OCI-LY1 (cell line): ENCODE data around the gene FBXO47.

Source experiments
- H2AFZ ChIP-seq: fragments of 200-600 bp; sonication (generic), shearing (Covaris generic); 2 replicates; pipeline ENCODE4 v1.6.0; 2014; ENCODE audit warnings: antibody characterized with exemption, mild to moderate bottlenecking, low read length
- H3F3A ChIP-seq: fragments of 200-600 bp; sonication (generic), shearing (Covaris generic); 2 replicates; pipeline ENCODE4 v1.6.0; 2014; ENCODE audit warnings: mild to moderate bottlenecking, antibody characterized with exemption, low read length, moderate library complexity; ENCODE audit not compliant: insufficient read depth
- H3K27ac ChIP-seq: fragments of 200-600 bp; sonication (generic); 2 replicates; pipeline ENCODE4 v1.5.1; 2014; ENCODE audit warnings: low read length, mixed run types, mild to moderate bottlenecking, low read depth; ENCODE audit not compliant: poor library complexity, severe bottlenecking
- H3K27me3 ChIP-seq: fragments of 200-600 bp; sonication (generic); 2 replicates; pipeline ENCODE4 v1.6.0; 2014; ENCODE audit warnings: antibody characterized with exemption, mild to moderate bottlenecking, low read length, moderate library complexity; ENCODE audit not compliant: insufficient read depth
- H3K36me3 ChIP-seq: fragments of 200-600 bp; sonication (generic); 2 replicates; pipeline ENCODE4 v1.6.1; 2014; ENCODE audit warnings: mild to moderate bottlenecking, antibody characterized with exemption, low read length, moderate library complexity, mixed read lengths; ENCODE audit not compliant: insufficient read depth
- H3K4me1 ChIP-seq: fragments of 200-600 bp; sonication (generic); 2 replicates; pipeline ENCODE4 v1.5.1; 2014; ENCODE audit warnings: mild to moderate bottlenecking, low read length, moderate library complexity; ENCODE audit not compliant: insufficient read depth, severe bottlenecking
- H3K4me2 ChIP-seq: fragments of 200-600 bp; sonication (generic), shearing (Covaris generic); 2 replicates; pipeline ENCODE4 v1.6.1; 2014; ENCODE audit warnings: low read length
- H3K4me3 ChIP-seq: fragments of 200-600 bp; sonication (generic); 2 replicates; pipeline ENCODE4 v1.5.1; 2014; ENCODE audit warnings: low read length, low read depth, mild to moderate bottlenecking, mixed read lengths; ENCODE audit not compliant: poor library complexity, severe bottlenecking
- H3K79me2 ChIP-seq: fragments of 200-600 bp; shearing (Covaris generic); 2 replicates; pipeline ENCODE4 v1.6.1; 2016; ENCODE audit warnings: mixed run types, low read length, mixed read lengths; ENCODE audit not compliant: insufficient read depth
- H3K9ac ChIP-seq: fragments of 200-600 bp; sonication (generic), shearing (Covaris generic); 2 replicates; pipeline ENCODE4 v1.6.1; 2014; ENCODE audit warnings: mild to moderate bottlenecking, low read length, mixed read lengths
- H3K9me2 ChIP-seq: fragments of 200-600 bp; sonication (generic), shearing (Covaris generic); 2 replicates; pipeline ENCODE4 v1.6.1; 2014; ENCODE audit warnings: low read depth, mild to moderate bottlenecking, low read length, mixed read lengths
- H3K9me3 ChIP-seq: fragments of 200-600 bp; shearing (Covaris generic); 2 replicates; pipeline ENCODE4 v1.6.1; 2014; ENCODE audit warnings: low read length, mixed read lengths
- H4K20me1 ChIP-seq: fragments of 200-600 bp; sonication (generic), shearing (Covaris generic); 2 replicates; pipeline ENCODE4 v1.6.0; 2016; ENCODE audit warnings: mild to moderate bottlenecking, low read length; ENCODE audit not compliant: insufficient read depth
- CTCF ChIP-seq: fragments of 200-600 bp; sonication (generic), shearing (Covaris generic); IDR thresholded peaks from 2 replicates; pipeline ENCODE4 v1.5.1; 2017; ENCODE audit warnings: mild to moderate bottlenecking, antibody characterized with exemption, low read length, moderate library complexity, mixed read lengths
- EZH2 ChIP-seq: fragments of 200-600 bp; sonication (generic), shearing (Covaris generic); IDR thresholded peaks from 2 replicates; pipeline ENCODE4 v1.8.0; 2017; ENCODE audit warnings: borderline replicate concordance, mixed run types, mild to moderate bottlenecking, antibody characterized with exemption, low read length, moderate library complexity, mixed read lengths

The FBXO47 gene

GRCh38 chr17:38947189-38947588 lies 20.0 kb downstream of the FBXO47 start:
- Histone ChIP-seq H3K9me3 (no peaks in the 10 kb centered on the region), H3K4me2 (no peak overlapping the region), H4K20me1 (no peaks in the 10 kb centered on the region), H3K79me2 (no peaks in the 10 kb centered on the region), H3K9ac (no peak overlapping the region), H3K27me3 (no peaks in the 10 kb centered on the region), H3K36me3 (no peaks in the 10 kb centered on the region), H3K4me1 (peaks cover 4% of the 10 kb centered on the region), H3K4me3 (no peak overlapping the region), H3F3A (no peaks in the 10 kb centered on the region), H3K27ac (no peak overlapping the region), H2AFZ (no peak overlapping the region), H3K9me2 (no peaks in the 10 kb centered on the region)
- TF ChIP-seq CTCF (no peak), EZH2 (no peak)

GRCh38 chr17:38943607-38944006 lies 23.6 kb downstream of the FBXO47 start:
- Histone ChIP-seq H3K9ac (no peak overlapping the region), H3K4me2 (no peak overlapping the region), H3K79me2 (no peaks in the 10 kb centered on the region), H3K4me3 (no peak overlapping the region), H3K27me3 (no peaks in the 10 kb centered on the region), H3K9me3 (no peaks in the 10 kb centered on the region), H3K4me1 (peaks cover 4% of the 10 kb centered on the region), H3K36me3 (no peaks in the 10 kb centered on the region), H3K9me2 (no peaks in the 10 kb centered on the region), H2AFZ (no peak overlapping the region), H3F3A (no peaks in the 10 kb centered on the region), H3K27ac (no peak overlapping the region), H4K20me1 (no peaks in the 10 kb centered on the region)
- no peak for TF ChIP-seq EZH2
- no peak for TF ChIP-seq CTCF

- no peaks in the 10 kb centered on the region for H4K20me1 ChIP-seq
- no peak overlapping the region for H3K4me2 ChIP-seq
- TF ChIP-seq EZH2 (no peak), CTCF (no peak)
These were observed 24.4 kb downstream of the FBXO47 start for GRCh38 chr17:38942696-38943334.

More at GRCh38 chr17:38942696-38943334, 24.4 kb downstream of the FBXO47 start:
- H3F3A ChIP-seq: no peaks in the 10 kb centered on the region
- H2AFZ ChIP-seq: no peak overlapping the region
- H3K36me3 ChIP-seq: no peaks in the 10 kb centered on the region
- no peaks in the 10 kb centered on the region for H3K9me2 ChIP-seq
- no peak overlapping the region for H3K4me3 ChIP-seq
- no peak overlapping the region for H3K27ac ChIP-seq
- H3K79me2 ChIP-seq: no peaks in the 10 kb centered on the region
- H3K27me3 ChIP-seq: no peaks in the 10 kb centered on the region
- H3K9ac ChIP-seq: no peak overlapping the region
- H3K9me3 ChIP-seq: no peaks in the 10 kb centered on the region
- H3K4me1 ChIP-seq: peaks cover 4% of the 10 kb centered on the region
